ENCODE results near the gene KRI1.
A peak's percentile ranks its signal among the peaks of the same experiment; 100 is the strongest.

DNA sequence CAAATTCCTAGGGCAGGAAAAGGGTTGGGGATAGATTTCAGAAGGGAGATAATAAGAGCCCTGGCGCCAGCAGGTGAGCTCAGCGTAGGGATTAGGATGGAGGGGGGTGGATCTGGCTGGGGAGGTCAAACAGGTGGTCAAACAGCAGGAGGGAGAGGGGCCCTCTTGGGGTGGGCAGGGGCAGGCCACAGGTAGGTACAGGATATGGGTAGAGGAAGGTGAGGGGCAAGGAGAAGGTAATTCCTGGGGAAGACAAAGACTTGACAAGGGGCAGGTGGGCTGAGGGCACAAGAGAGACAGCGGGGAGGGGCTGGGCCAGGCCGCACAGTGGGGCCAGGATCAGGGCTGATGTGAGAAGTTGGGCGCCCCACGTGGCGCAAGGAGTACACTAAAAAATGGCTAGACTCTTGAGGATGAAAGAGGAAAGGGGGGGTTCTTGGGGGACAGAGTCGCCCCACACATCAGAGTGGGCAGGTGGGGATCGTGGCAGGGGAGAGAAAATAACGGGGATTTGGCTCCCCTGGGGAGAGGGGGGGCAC, 713 bp downstream of the KRI1 start:
- no peak for TF ChIP-seq GABPA (IDR thresholded peaks at IDR 0.05; ENCODE audit: borderline replicate concordance, insufficient read depth, low read length)
- peak in 2 of 3 experiments; percentile 24 to 29; a peak in 3 of 4 replicates for TF ChIP-seq CTCF (IDR thresholded peaks at IDR 0.05; ENCODE audit: control extremely low read depth in 1 of 3, insufficient read depth in 1 of 3, low read depth in 1 of 3, low read length in 3 of 3)
- no peak for TF ChIP-seq TAF1 (IDR thresholded peaks at IDR 0.05; ENCODE audit: low read depth, low read length)
- TF ChIP-seq JUND (IDR thresholded peaks at IDR 0.05; ENCODE audit: low read length), result no peak
- no peak for TF ChIP-seq EZH2 (IDR thresholded peaks at IDR 0.05; ENCODE audit: low read depth, low read length, severe bottlenecking)
- TF ChIP-seq POLR2A (IDR thresholded peaks at IDR 0.05; ENCODE audit: control extremely low read depth in 1 of 2, low read depth in 2 of 2, low read length in 2 of 2), result no peak
- no peak for TF ChIP-seq RFX5 (IDR thresholded peaks at IDR 0.05; ENCODE audit: borderline replicate concordance, low read depth, low read length)
- TF ChIP-seq CHD1 (IDR thresholded peaks at IDR 0.05; ENCODE audit: low read depth, low read length), result no peak
- TF ChIP-seq EP300 (IDR thresholded peaks at IDR 0.05; ENCODE audit: borderline replicate concordance in 1 of 2, low read depth in 2 of 2, low read length in 2 of 2), result no peak
- TF ChIP-seq PHF8 (conservative IDR thresholded peaks at IDR 0.05; ENCODE audit: low read depth, low read length), result no peak
- TF ChIP-seq CEBPB (IDR thresholded peaks at IDR 0.05; ENCODE audit: low read depth, low read length), result no peak
